Motor neuron (in vitro differentiated cells): ENCODE measurements around the gene PREX1. TPM values are rescaled to one million over a fixed set of nuclear protein-coding genes. Genes with fewer than 3 reads are reported as not detected.
"Not testable (repeated sequence)": the region's sequence is repeated elsewhere in the genome, so short reads cannot be mapped to it uniquely, and the experiment has no call there.

ENCODE experiments used
- ATAC-seq, 8 experiments: fragments of 200-7000 bp; cut with Tn5 transposase; replicated peaks in 6 of 8; 2 replicates each; pipeline ENCODE4 v1.8.0; 2021; ENCODE audit warnings: mild to moderate bottlenecking in 8 of 8, moderate library complexity in 8 of 8
- H3K27ac ChIP-seq, 2 donors: fragments of 250-450 bp; sonication (Bioruptor Pico); 2 replicates each; pipeline ENCODE4 v1.9.0; 2021; ENCODE audit warnings: antibody characterized with exemption in 2 of 2, mild to moderate bottlenecking in 2 of 2, moderate library complexity in 1 of 2
- H3K4me1 ChIP-seq, 2 donors: fragments of 250-450 bp; sonication (Bioruptor Pico); replicated peaks in 1 of 2; 2 replicates each; pipeline ENCODE4 v1.6.1; 2021; ENCODE audit warnings: antibody characterized with exemption in 2 of 2, mild to moderate bottlenecking in 2 of 2, moderate library complexity in 1 of 2
- H3K4me3 ChIP-seq, 5 donors: fragments of 250-450 bp; sonication (Bioruptor Pico); 2 replicates each; pipeline ENCODE4 v1.9.0; 2021; ENCODE audit warnings: antibody characterized with exemption in 5 of 5, mild to moderate bottlenecking in 5 of 5, moderate library complexity in 4 of 5
- WGBS, 10 experiments: fragments of 450-650 bp; shearing (Covaris generic); methylation state at CpG; one replicate each; pipeline ENCODE4 v1.0.0; 2022; 5-methylcytosine and 5-hydroxymethylcytosine counted together
- in situ Hi-C, 9 experiments: fragments of 400-800 bp; cut with MboI; loops; one replicate each; pipeline ENCODE4 v1.15.0; 2021; ENCODE audit warnings: low sequenced_read_pairs in 9 of 9, low pct_unique_long_range_greater_than_20kb in 2 of 9; ENCODE audit not compliant: unreplicated experiment in 9 of 9
- total RNA-seq, 8 experiments: library from RNA; unstranded; fragments of 300-600 nt; gene quantifications; 2 replicates each; pipeline versions ENCODE4 v1.2.3 to v1.2.4, GENCODE V29; 2022

Gene PREX1
- total RNA-seq, 8 experiments from 2014 or later = 10.1 to 54.9 (median 27.0) TPM

- no peak for ATAC-seq
- WGBS, 10 experiments = 79 to 100% (median 88%) methylated on average over 1 to 20 of the region's 27 CpGs
- in situ Hi-C loops = no loop called here
- Histone ChIP-seq H3K4me3 (no peak overlapping the region), H3K4me1 (peaks cover 23 to 39% of the 10 kb centered on the region in 2 donors), H3K27ac (no peak overlapping the region)
Observed at GRCh38 chr20:48766961-48767960, 60.5 kb downstream of the PREX1 start.

- peaks cover 20 to 29% of the 10 kb centered on the region in 2 donors for H3K4me1 ChIP-seq
Observed at GRCh38 chr20:48766205-48766604, 61.6 kb downstream of the PREX1 start.

GRCh38 chr20:48765359-48765758 lies 62.4 kb downstream of the PREX1 start:
- H3K4me3 ChIP-seq = no peak overlapping the region
- H3K27ac ChIP-seq = no peak overlapping the region
- H3K4me1 ChIP-seq = peaks cover 20 to 29% of the 10 kb centered on the region in 2 donors
- WGBS, 10 experiments = 87 to 100% (median 100%) methylated on average over 1 to 4 of the region's 4 CpGs; no CpG with 5 or more reads in 5 of the 10 experiments
- no peak for ATAC-seq
- in situ Hi-C loops = no loop called here

More at GRCh38 chr20:48766205-48766604, 61.6 kb downstream of the PREX1 start:
- in situ Hi-C loops = no loop called here
- H3K27ac ChIP-seq = no peak overlapping the region
- no peak overlapping the region for H3K4me3 ChIP-seq
- no peak for ATAC-seq
- WGBS, 10 experiments = 36 to 100% (median 97%) methylated on average over 3 to 5 of the region's 7 CpGs; no CpG with 5 or more reads in 7 of the 10 experiments

- peak in 5 of 8 experiments; percentile 74 to 86 (median 76) for ATAC-seq
Observed at GRCh38 chr20:48763216-48763914, 64.4 kb downstream of the PREX1 start.

GRCh38 chr20:48761874-48762273 lies 65.9 kb downstream of the PREX1 start:
- ATAC-seq = no peak
- H3K4me3 ChIP-seq = no peak overlapping the region
- 59 to 100% (median 90%) methylated on average over 1 to 3 of the region's 3 CpGs; no CpG with 5 or more reads in 4 of the 10 experiments for WGBS, 10 experiments
- in situ Hi-C loops = no loop called here
- H3K27ac ChIP-seq = no peak overlapping the region
- H3K4me1 ChIP-seq = peaks cover 29 to 32% of the 10 kb centered on the region in 2 donors

More at GRCh38 chr20:48763216-48763914, 64.4 kb downstream of the PREX1 start:
- H3K27ac ChIP-seq = peak overlapping the region; percentile 62 to 77
- H3K4me3 ChIP-seq = no peak overlapping the region
- in situ Hi-C loops = no loop called here
- peaks cover 27 to 28% of the 10 kb centered on the region in 2 donors for H3K4me1 ChIP-seq
- 30 to 100% (median 55%) methylated on average over 2 to 8 of the region's 13 CpGs; no CpG with 5 or more reads in 2 of the 10 experiments for WGBS, 10 experiments

DNA sequence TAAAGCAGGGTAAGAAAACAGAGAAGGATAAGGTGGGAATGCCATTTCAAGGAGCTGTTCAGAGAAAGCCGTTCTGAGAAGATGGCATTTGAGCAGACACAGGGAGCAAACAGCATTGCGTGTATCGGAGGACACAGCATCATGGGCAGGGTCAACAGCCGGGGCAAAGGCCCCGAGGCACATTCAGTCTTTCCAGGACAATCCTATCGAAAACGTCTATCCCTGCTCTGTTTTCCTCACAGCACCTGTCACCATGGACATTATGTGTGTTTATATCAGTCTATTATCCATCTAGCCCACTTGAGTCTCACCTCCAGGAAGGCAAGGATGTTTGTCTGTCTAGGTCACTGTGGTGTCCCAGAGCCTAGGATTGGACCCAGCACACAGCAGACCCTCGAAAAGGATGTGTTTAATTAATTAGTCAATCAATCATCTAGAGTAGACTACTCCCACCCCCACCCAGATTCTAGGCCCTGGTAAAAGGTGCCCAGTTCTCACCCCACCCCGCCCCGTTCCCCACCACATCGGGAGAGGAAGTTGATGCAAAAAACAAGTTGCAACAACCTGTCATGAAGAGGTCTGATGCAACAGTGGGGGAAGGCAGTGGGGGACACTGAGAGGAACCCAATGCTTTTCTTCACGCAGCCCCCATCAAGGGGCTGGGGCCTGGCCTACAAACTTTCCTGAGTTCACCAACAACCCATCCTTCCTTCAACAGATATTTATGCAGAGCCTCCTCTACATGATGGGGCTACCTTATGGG lies 66.6 kb downstream of the PREX1 start:
- WGBS, 10 experiments = 66 to 100% (median 85%) methylated on average over 2 to 8 of the region's 12 CpGs; no CpG with 5 or more reads in 5 of the 10 experiments
- H3K4me3 ChIP-seq = no peak overlapping the region
- in situ Hi-C loops = no loop called here
- no peak for ATAC-seq
- H3K27ac ChIP-seq = no peak overlapping the region
- peaks cover 29 to 32% of the 10 kb centered on the region in 2 donors for H3K4me1 ChIP-seq

GRCh38 chr20:48760403-48760983 lies 67.3 kb downstream of the PREX1 start:
- ATAC-seq = no peak
- WGBS, 10 experiments = 58 to 100% (median 86%) methylated on average over 1 to 4 of the region's 8 CpGs; no CpG with 5 or more reads in 2 of the 10 experiments
- in situ Hi-C loops = no loop called here
- Histone ChIP-seq H3K4me1 (peaks cover 29 to 32% of the 10 kb centered on the region in 2 donors), H3K4me3 (no peak overlapping the region), H3K27ac (no peak overlapping the region)

- no peak for ATAC-seq
- peaks cover 32 to 34% of the 10 kb centered on the region in 2 donors for H3K4me1 ChIP-seq
- H3K4me3 ChIP-seq = no peak overlapping the region
- WGBS, 10 experiments = 79 to 100% (median 91%) methylated on average over 1 to 7 of the region's 7 CpGs
- in situ Hi-C loops = no loop called here
- no peak overlapping the region for H3K27ac ChIP-seq
Observed at GRCh38 chr20:48759631-48760245, 68.1 kb downstream of the PREX1 start.

GRCh38 chr20:48758206-48758820 lies 69.5 kb downstream of the PREX1 start:
- in situ Hi-C loops = no loop called here
- WGBS, 10 experiments = 60 to 100% (median 80%) methylated on average over 1 to 9 of the region's 16 CpGs; no CpG with 5 or more reads in 3 of the 10 experiments
- peaks cover 37 to 38% of the 10 kb centered on the region in 2 donors for H3K4me1 ChIP-seq
- peak in 2 of 8 experiments; percentile 10 to 44 for ATAC-seq
- H3K4me3 ChIP-seq = no peak overlapping the region
- peak overlapping the region; percentile 22 to 40 for H3K27ac ChIP-seq

DNA sequence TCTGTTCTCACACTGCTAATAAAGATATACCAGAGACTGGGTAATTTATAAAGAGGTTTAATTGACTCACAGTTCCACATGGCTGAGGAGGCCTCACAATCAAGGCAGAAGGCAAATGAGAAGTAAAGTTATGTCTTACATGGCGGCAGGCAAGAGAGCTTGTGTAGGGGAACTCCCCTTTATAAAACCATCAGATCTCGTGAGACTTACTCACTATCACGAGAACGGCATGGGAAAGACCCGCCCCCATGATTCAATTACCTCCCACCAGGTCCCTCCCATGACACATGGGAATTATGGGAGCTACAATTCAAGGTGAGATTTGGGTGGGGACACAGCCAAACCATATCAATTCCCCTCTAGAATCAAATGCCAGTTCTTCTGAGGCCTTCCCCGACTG lies 71.0 kb downstream of the PREX1 start:
- ATAC-seq, H3K4me3 ChIP-seq, in situ Hi-C loops, H3K27ac ChIP-seq: not testable (repeated sequence)
- 71 to 85% (median 83%) methylated on average over 4 to 6 of the region's 6 CpGs; no CpG with 5 or more reads in 7 of the 10 experiments for WGBS, 10 experiments
- peaks cover 36% of the 10 kb centered on the region in 2 donors for H3K4me1 ChIP-seq

- Histone ChIP-seq H3K4me3 (no peak overlapping the region), H3K4me1 (peaks cover 41 to 52% of the 10 kb centered on the region in 2 donors), H3K27ac (peak overlapping the region; percentile 45 to 77)
- WGBS, 10 experiments = 0 to 90% (median 40%) methylated on average over 1 to 4 of the region's 8 CpGs; no CpG with 5 or more reads in 5 of the 10 experiments
- ATAC-seq = peak in 5 of 8 experiments; percentile 57 to 83 (median 74)
- in situ Hi-C loops = no loop called here
Observed at GRCh38 chr20:48754292-48754691, 73.5 kb downstream of the PREX1 start.
